ENCODE data around the gene ISCA2. TPM values are rescaled to one million over a fixed set of nuclear protein-coding genes. Genes with fewer than 3 reads are reported as not detected.

The ISCA2 gene
- total and polyA plus RNA-seq, 9 of the 15 experiments (the other 6 are each of a cell fraction or from before 2014, with no cell fraction given): 5.0 to 36.7 (median 18.1) TPM

DNA sequence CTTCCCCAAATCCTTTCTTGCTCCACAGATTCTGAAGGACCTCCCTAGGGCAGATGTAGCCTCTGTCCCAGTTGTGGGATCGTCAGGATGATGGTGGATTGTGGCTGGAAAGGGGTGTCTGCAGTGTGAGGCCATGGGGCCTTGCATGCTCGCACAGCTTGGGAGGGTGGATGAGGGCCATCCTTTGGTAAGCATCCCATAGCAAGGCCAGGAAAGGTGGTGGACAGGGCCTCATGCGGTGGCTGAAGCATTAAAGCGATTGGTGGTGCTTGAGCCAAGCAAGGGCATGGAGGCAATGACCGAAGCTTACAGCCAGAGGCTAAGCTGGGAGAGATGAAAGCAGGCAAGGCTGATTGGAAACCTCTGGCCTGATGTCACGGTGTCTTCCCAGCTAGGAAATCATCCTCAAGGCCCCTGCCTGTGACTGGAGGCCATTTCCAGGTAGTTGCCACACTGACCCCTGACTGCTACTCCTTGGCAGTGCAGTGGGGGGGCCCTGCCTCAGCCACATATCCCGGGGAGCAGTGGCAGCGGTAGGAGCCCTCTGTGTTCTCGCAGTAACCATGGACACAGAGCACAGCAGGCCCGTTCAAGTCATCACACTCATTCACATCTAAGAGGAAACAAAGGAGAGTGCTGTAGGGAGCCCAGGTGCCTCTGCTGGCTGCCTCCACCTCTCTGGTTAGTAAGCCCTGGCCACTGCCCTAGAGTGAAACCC, 7.0 kb downstream of the ISCA2 start:
- TF ChIP-seq FOXA3 (CRISPR knock-in tag; conservative IDR thresholded peaks at IDR 0.05 in 1 of 2, IDR thresholded peaks at IDR 0.05 in 1 of 2) (no peak), PBX2 (CRISPR knock-in tag; IDR thresholded peaks at IDR 0.05; ENCODE audit: low read depth) (no peak), PBX2 (tag; conservative IDR thresholded peaks at IDR 0.05; ENCODE audit: low read depth) (no peak), ZZZ3 (IDR thresholded peaks at IDR 0.05) (no peak)
- TF ChIP-seq, protein P1, sequence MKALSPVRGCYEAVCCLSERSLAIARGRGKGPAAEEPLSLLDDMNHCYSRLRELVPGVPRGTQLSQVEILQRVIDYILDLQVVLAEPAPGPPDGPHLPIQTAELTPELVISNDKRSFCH (CRISPR knock-in tag; IDR thresholded peaks at IDR 0.05): no peak
- TF ChIP-seq, protein P1 (tag; IDR thresholded peaks at IDR 0.05): no peak
- TF ChIP-seq, protein P2, sequence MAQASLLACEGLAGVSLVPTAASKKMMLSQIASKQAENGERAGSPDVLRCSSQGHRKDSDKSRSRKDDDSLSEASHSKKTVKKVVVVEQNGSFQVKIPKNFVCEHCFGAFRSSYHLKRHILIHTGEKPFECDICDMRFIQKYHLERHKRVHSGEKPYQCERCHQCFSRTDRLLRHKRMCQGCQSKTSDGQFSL (CRISPR knock-in tag; IDR thresholded peaks at IDR 0.05): peak; percentile 85
- TF ChIP-seq, protein P2 (tag; IDR thresholded peaks at IDR 0.05): no peak
- TF ChIP-seq, protein P3, sequence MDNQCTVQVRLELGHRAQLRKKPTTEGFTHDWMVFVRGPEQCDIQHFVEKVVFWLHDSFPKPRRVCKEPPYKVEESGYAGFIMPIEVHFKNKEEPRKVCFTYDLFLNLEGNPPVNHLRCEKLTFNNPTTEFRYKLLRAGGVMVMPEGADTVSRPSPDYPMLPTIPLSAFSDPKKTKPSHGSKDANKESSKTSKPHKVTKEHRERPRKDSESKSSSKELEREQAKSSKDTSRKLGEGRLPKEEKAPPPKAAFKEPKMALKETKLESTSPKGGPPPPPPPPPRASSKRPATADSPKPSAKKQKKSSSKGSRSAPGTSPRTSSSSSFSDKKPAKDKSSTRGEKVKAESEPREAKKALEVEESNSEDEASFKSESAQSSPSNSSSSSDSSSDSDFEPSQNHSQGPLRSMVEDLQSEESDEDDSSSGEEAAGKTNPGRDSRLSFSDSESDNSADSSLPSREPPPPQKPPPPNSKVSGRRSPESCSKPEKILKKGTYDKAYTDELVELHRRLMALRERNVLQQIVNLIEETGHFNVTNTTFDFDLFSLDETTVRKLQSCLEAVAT (IDR thresholded peaks at IDR 0.05): no peak
- H3K27me3 ChIP-seq (ENCODE audit: control insufficient read depth in 2 of 2, insufficient read depth in 2 of 2, low read length in 2 of 2): peaks cover 0 to 17% of the 10 kb centered on the region in 2 experiments; a peak in 2 of 5 replicates
- 41% methylated on average over 8 of the region's 10 CpGs for WGBS (ENCODE audit: insufficient coverage, low coverage, missing lambda C conversion rate)
- ChIA-PET CTCF (ENCODE audit: low intra/inter-chr PET ratio) (no interaction called here), POLR2A (interaction anchor here (0.5 kb wide), 1 partner anchor 113 kb away, joined by 5 read pairs; no protein-coding TSS in a partner anchor)
- in situ Hi-C loops (cut with MboI) (no loop called here), intact Hi-C loops (cut with micrococcal nuclease) (loop anchor here (5.0 kb wide), 1 partner anchor 302 kb away; no protein-coding TSS in a partner anchor)
- H3K27ac ChIP-seq (ENCODE audit: extremely low read depth, low read depth, low read length): no peak overlapping the region
- H3K4me1 ChIP-seq (replicated peaks in 1 of 2; ENCODE audit: control insufficient read depth in 2 of 2, insufficient read depth in 2 of 2, low read length in 2 of 2): peaks cover 0 to 7% of the 10 kb centered on the region in 2 experiments; a peak in 1 of 5 replicates
- H2AFZ ChIP-seq (ENCODE audit: low read depth, low read length): no peak overlapping the region
- peak overlapping the region in 1 of 2 experiments; percentile 68; a peak in 1 of 4 replicates for H3K9ac ChIP-seq (ENCODE audit: insufficient read depth in 1 of 2, low read depth in 2 of 2, low read length in 2 of 2)
- H3K4me3 ChIP-seq: no peak overlapping the region
- no TSS peak for BruUV-seq (replicated peaks)
- ATAC-seq: peak; percentile 30
- H4K20me1 ChIP-seq (replicated peaks; ENCODE audit: control insufficient read depth, insufficient read depth, low read length): no peaks in the 10 kb centered on the region; the same call in 1 of the 2 replicates
- DNase-seq (ENCODE audit: extremely low read depth in 1 of 4, low spot score in 3 of 4): no peak
- H3K9me1 ChIP-seq (ENCODE audit: control insufficient read depth, insufficient read depth, low read length): no peaks in the 10 kb centered on the region
- no peaks in the 10 kb centered on the region for H3K79me2 ChIP-seq (ENCODE audit: control insufficient read depth, insufficient read depth, low read length)
- H3K4me2 ChIP-seq (ENCODE audit: insufficient read depth, low read length): no peak overlapping the region
- peaks cover under 1% of the 10 kb centered on the region; the same call in 1 of the 3 replicates for H3K36me3 ChIP-seq (ENCODE audit: control insufficient read depth, insufficient read depth, low read length)
- H3K9me3 ChIP-seq (replicated peaks; ENCODE audit: control insufficient read depth, insufficient read depth, low read depth, low read length): no peaks in the 10 kb centered on the region
- FAIRE-seq: no peak

Measured in K562 (cell line).